HS-5 (cell line): ENCODE data around the gene MBNL1.
"Not testable (repeated sequence)": the region's sequence is repeated elsewhere in the genome, so short reads cannot be mapped to it uniquely, and the experiment has no call there.

Source experiments
- DNase-seq: peaks from one replicate; pipeline ENCODE4 v3.0.0-alpha.2; 2012; ENCODE audit warnings: low read depth

The MBNL1 gene

GRCh38 chr3:152379415-152380042 lies 110.8 kb downstream of the MBNL1 start:
- DNase-seq: no peak

- no peak for DNase-seq
Observed at GRCh38 chr3:152380043-152380442, 111.3 kb downstream of the MBNL1 start.

- no peak for DNase-seq
Observed at GRCh38 chr3:152381881-152382295, 113.2 kb downstream of the MBNL1 start.

GRCh38 chr3:152382312-152383135 lies 113.8 kb downstream of the MBNL1 start:
- no peak for DNase-seq

GRCh38 chr3:152383136-152383606 lies 114.4 kb downstream of the MBNL1 start:
- DNase-seq: no peak

- no peak for DNase-seq
Observed at GRCh38 chr3:152384412-152384811, 115.7 kb downstream of the MBNL1 start.

GRCh38 chr3:152385761-152386160 lies 117.0 kb downstream of the MBNL1 start:
- no peak for DNase-seq

GRCh38 chr3:152386208-152386607 lies 117.5 kb downstream of the MBNL1 start:
- no peak for DNase-seq

GRCh38 chr3:152388631-152389030 lies 119.9 kb downstream of the MBNL1 start:
- no peak for DNase-seq

GRCh38 chr3:152389316-152389934 lies 120.7 kb downstream of the MBNL1 start:
- DNase-seq: no peak

- DNase-seq: no peak
Observed at GRCh38 chr3:152390647-152391046, 121.9 kb downstream of the MBNL1 start.

GRCh38 chr3:152391671-152392070 lies 122.9 kb downstream of the MBNL1 start:
- no peak for DNase-seq

GRCh38 chr3:152392272-152392880 lies 123.6 kb downstream of the MBNL1 start:
- no peak for DNase-seq

- DNase-seq: no peak
Observed at GRCh38 chr3:152394246-152394645, 125.5 kb downstream of the MBNL1 start.

GRCh38 chr3:152395764-152396163 lies 127.0 kb downstream of the MBNL1 start:
- DNase-seq: no peak

- no peak for DNase-seq
Observed at GRCh38 chr3:152396867-152397266, 128.1 kb downstream of the MBNL1 start.

- not testable (repeated sequence) for DNase-seq
Observed at GRCh38 chr3:152397348-152397747, 128.6 kb downstream of the MBNL1 start.

GRCh38 chr3:152398495-152398894 lies 129.8 kb downstream of the MBNL1 start:
- DNase-seq: no peak

GRCh38 chr3:152399374-152399773 lies 130.6 kb downstream of the MBNL1 start:
- DNase-seq: no peak

- peak; percentile 73 for DNase-seq
Observed at GRCh38 chr3:152400887-152401286, 132.2 kb downstream of the MBNL1 start.

GRCh38 chr3:152402695-152403451 lies 134.1 kb downstream of the MBNL1 start:
- DNase-seq: no peak

GRCh38 chr3:152403632-152404066 lies 134.9 kb downstream of the MBNL1 start:
- no peak for DNase-seq
